ENCODE data around the gene BUB3.

BUB3 gene

DNA sequence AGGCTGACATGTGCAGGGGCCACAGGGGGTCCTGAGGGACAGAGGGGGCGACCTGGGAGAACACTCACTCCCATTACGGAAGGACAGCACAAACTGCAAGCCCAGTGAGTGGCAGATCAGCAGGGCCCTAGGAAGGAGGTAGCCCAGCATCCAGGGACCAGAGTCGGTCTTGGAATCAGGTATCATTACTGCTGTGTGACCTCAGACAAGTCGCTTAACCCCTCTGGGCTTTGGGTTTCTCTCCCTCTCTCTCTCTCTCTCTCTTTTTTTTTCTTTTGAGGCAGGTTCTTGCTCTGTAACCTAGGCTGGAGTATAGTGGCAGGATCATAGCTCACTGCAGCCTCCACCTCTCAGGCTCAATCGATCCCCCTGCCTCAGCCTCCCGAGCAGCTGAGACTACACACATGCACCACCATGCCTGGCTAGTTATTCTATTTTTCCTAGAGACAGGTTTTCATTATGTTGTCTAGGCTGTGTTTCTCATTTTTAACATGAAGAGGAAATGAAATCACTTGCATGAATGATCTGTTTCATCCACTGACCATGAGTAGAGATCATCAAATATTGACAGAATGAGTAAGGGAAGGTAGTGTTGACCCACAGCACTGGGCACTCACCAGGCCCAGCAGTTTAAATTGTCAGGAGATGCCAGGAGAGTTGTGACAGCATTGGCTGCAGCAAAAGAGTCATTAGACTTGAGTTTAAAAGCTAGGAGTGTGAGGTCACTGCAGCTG, 49.4 kb downstream of the BUB3 start:
- no peaks in the 10 kb centered on the region for H3K4me1 ChIP-seq (ENCODE audit: insufficient read depth, insufficient read length)
- H3K9me3 ChIP-seq (ENCODE audit: insufficient read depth, low read length): peaks cover 9% of the 10 kb centered on the region
- no peak for TF ChIP-seq SUZ12 (IDR thresholded peaks at IDR 0.05; ENCODE audit: extremely low read depth, insufficient read depth, insufficient read length)
- TF ChIP-seq YY1 (IDR thresholded peaks at IDR 0.05; ENCODE audit: insufficient read depth, insufficient read length): no peak
- no peak for TF ChIP-seq ZNF274 (IDR thresholded peaks at IDR 0.05; ENCODE audit: low read depth, low read length)
- DNase-seq (ENCODE audit: low read depth, low spot score): no peak
- H3K4me3 ChIP-seq (ENCODE audit: insufficient read length, low read depth): no peak overlapping the region
- H3K27me3 ChIP-seq (ENCODE audit: insufficient read depth, insufficient read length): no peaks in the 10 kb centered on the region
- H3K9ac ChIP-seq (ENCODE audit: insufficient read length, low read depth): no peak overlapping the region
- no peaks in the 10 kb centered on the region for H3K36me3 ChIP-seq (ENCODE audit: insufficient read depth, insufficient read length, low read length)

DNA sequence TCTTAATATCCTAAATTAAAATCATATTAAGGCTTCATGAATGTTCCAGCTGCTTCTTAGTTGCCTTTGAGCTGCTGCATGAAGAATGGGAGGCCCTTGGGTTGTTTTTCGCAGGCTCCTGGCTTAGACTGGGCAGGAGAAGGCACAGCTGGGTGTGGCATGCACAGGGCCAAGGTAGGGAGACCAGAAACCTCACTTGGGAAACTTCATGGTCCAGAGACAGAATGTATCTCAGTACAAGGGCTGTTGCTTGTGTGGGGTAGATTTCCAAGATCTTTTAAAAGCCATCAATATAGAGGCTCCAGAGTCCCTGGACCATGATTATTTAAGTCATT, 49.9 kb downstream of the BUB3 start:
- H3K27me3 ChIP-seq (ENCODE audit: insufficient read depth, insufficient read length): no peaks in the 10 kb centered on the region
- H3K4me1 ChIP-seq (ENCODE audit: insufficient read depth, insufficient read length): no peaks in the 10 kb centered on the region
- DNase-seq (ENCODE audit: low read depth, low spot score): no peak
- no peaks in the 10 kb centered on the region for H3K36me3 ChIP-seq (ENCODE audit: insufficient read depth, insufficient read length, low read length)
- H3K9ac ChIP-seq (ENCODE audit: insufficient read length, low read depth): no peak overlapping the region
- no peak for TF ChIP-seq SUZ12 (IDR thresholded peaks at IDR 0.05; ENCODE audit: extremely low read depth, insufficient read depth, insufficient read length)
- TF ChIP-seq ZNF274 (IDR thresholded peaks at IDR 0.05; ENCODE audit: low read depth, low read length): no peak
- TF ChIP-seq YY1 (IDR thresholded peaks at IDR 0.05; ENCODE audit: insufficient read depth, insufficient read length): no peak
- peaks cover 10% of the 10 kb centered on the region for H3K9me3 ChIP-seq (ENCODE audit: insufficient read depth, low read length)
- H3K4me3 ChIP-seq (ENCODE audit: insufficient read length, low read depth): no peak overlapping the region

DNA sequence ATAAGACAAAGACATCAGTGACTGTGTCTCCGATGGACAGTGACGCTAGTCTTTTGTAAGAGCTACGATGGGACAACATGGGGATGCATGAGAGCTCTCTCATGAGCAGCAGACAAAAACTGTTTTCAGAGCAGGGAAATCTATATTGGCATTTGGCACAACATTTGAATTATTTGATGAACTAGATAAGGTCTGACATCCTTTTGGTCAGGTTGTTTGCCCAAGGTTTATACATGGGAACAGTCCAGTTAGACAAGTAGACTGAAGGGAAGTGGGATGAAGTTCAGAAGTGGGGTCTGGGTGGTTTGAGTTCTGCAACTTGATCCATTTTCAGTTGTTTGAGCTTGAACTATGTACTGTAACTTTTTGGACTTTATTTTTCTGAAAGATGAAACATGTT, 50.8 kb downstream of the BUB3 start:
- TF ChIP-seq SUZ12 (IDR thresholded peaks at IDR 0.05; ENCODE audit: extremely low read depth, insufficient read depth, insufficient read length) (no peak), ZNF274 (IDR thresholded peaks at IDR 0.05; ENCODE audit: low read depth, low read length) (no peak), YY1 (IDR thresholded peaks at IDR 0.05; ENCODE audit: insufficient read depth, insufficient read length) (no peak)

DNA sequence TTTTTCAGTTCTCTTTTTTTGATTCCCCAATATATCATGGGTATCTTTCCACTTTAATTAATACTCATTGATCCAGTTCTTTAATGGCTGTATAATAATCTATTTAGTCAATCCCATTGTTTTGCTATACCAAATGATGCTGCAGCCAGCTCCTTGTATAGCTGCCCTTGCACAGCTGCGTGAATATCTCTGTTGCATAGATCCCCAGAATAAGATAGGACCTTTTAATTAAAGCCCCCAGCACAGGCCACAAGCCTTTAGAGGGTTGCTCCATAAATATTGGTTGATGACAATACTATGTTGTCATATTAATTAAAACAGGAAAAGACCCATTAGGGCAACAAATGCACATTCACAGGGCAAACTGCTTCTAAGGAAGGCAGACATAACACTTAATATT, 57.9 kb downstream of the BUB3 start:
- no peak for DNase-seq (ENCODE audit: low read depth, low spot score)
- TF ChIP-seq ZNF274 (IDR thresholded peaks at IDR 0.05; ENCODE audit: low read depth, low read length) (no peak), SUZ12 (IDR thresholded peaks at IDR 0.05; ENCODE audit: extremely low read depth, insufficient read depth, insufficient read length) (no peak), YY1 (IDR thresholded peaks at IDR 0.05; ENCODE audit: insufficient read depth, insufficient read length) (no peak)

More for the DNA sequence above, 50.8 kb downstream of the BUB3 start:
- H3K4me3 ChIP-seq (ENCODE audit: insufficient read length, low read depth): no peak overlapping the region
- no peaks in the 10 kb centered on the region for H3K36me3 ChIP-seq (ENCODE audit: insufficient read depth, insufficient read length, low read length)
- no peaks in the 10 kb centered on the region for H3K27me3 ChIP-seq (ENCODE audit: insufficient read depth, insufficient read length)
- no peaks in the 10 kb centered on the region for H3K4me1 ChIP-seq (ENCODE audit: insufficient read depth, insufficient read length)
- H3K9me3 ChIP-seq (ENCODE audit: insufficient read depth, low read length): peaks cover 10% of the 10 kb centered on the region
- DNase-seq (ENCODE audit: low read depth, low spot score): no peak
- H3K9ac ChIP-seq (ENCODE audit: insufficient read length, low read depth): no peak overlapping the region

DNA sequence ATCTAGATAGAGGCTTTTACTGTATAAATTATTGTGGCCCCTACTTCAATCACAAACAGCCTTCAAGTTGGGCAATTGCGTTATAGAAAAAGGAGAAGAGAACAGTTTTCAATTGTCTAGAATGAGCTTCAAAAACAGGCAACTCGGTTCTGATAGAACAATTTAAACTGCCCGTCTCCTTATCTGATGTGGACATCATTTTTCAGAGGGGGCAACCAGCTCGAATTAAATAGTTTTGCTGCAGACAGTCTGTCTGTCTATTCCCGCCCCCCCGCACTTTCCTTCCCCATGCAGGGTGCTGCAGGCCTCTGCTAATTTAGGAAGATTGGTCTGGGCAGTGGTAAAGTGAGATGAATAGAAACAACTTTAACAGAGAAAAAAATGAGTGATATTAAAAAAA, 58.4 kb downstream of the BUB3 start:
- Histone ChIP-seq H3K4me3 (ENCODE audit: insufficient read length, low read depth) (no peak overlapping the region), H3K9me3 (ENCODE audit: insufficient read depth, low read length) (peaks cover 9% of the 10 kb centered on the region), H3K36me3 (ENCODE audit: insufficient read depth, insufficient read length, low read length) (no peaks in the 10 kb centered on the region), H3K27me3 (ENCODE audit: insufficient read depth, insufficient read length) (no peaks in the 10 kb centered on the region), H3K4me1 (ENCODE audit: insufficient read depth, insufficient read length) (no peaks in the 10 kb centered on the region), H3K9ac (ENCODE audit: insufficient read length, low read depth) (no peak overlapping the region)
- DNase-seq (ENCODE audit: low read depth, low spot score): no peak
- TF ChIP-seq YY1 (IDR thresholded peaks at IDR 0.05; ENCODE audit: insufficient read depth, insufficient read length): no peak
- no peak for TF ChIP-seq ZNF274 (IDR thresholded peaks at IDR 0.05; ENCODE audit: low read depth, low read length)
- TF ChIP-seq SUZ12 (IDR thresholded peaks at IDR 0.05; ENCODE audit: extremely low read depth, insufficient read depth, insufficient read length): no peak

More for the DNA sequence above, 57.9 kb downstream of the BUB3 start:
- H3K9ac ChIP-seq (ENCODE audit: insufficient read length, low read depth): no peak overlapping the region
- H3K9me3 ChIP-seq (ENCODE audit: insufficient read depth, low read length): peaks cover 10% of the 10 kb centered on the region
- H3K27me3 ChIP-seq (ENCODE audit: insufficient read depth, insufficient read length): no peaks in the 10 kb centered on the region
- no peak overlapping the region for H3K4me3 ChIP-seq (ENCODE audit: insufficient read length, low read depth)
- no peaks in the 10 kb centered on the region for H3K4me1 ChIP-seq (ENCODE audit: insufficient read depth, insufficient read length)
- H3K36me3 ChIP-seq (ENCODE audit: insufficient read depth, insufficient read length, low read length): no peaks in the 10 kb centered on the region

DNA sequence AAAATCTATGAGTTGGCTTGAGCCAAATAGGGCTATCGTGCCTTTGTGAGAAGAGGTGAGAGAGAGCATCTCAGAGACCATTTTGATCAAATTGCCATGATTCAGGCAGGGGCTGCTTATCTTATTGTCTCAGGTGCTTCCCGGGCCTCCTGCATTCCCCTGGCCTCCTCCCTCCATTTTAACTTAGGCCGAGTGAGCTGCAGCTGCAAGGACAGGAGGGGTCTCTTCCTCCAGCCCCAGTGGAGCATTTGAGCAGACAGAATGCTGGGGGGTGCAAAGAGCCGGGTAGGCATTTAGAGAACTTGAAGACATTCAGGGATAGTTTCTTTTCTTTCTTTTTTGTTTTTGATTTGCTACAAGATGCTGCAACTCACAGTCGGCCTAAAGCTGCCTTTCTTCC, 59.0 kb downstream of the BUB3 start:
- H3K36me3 ChIP-seq (ENCODE audit: insufficient read depth, insufficient read length, low read length): no peaks in the 10 kb centered on the region
- H3K9me3 ChIP-seq (ENCODE audit: insufficient read depth, low read length): peaks cover 4% of the 10 kb centered on the region
- H3K9ac ChIP-seq (ENCODE audit: insufficient read length, low read depth): no peak overlapping the region
- H3K4me3 ChIP-seq (ENCODE audit: insufficient read length, low read depth): no peak overlapping the region
- DNase-seq (ENCODE audit: low read depth, low spot score): no peak
- TF ChIP-seq ZNF274 (IDR thresholded peaks at IDR 0.05; ENCODE audit: low read depth, low read length) (no peak), SUZ12 (IDR thresholded peaks at IDR 0.05; ENCODE audit: extremely low read depth, insufficient read depth, insufficient read length) (no peak), YY1 (IDR thresholded peaks at IDR 0.05; ENCODE audit: insufficient read depth, insufficient read length) (no peak)
- no peaks in the 10 kb centered on the region for H3K27me3 ChIP-seq (ENCODE audit: insufficient read depth, insufficient read length)
- no peaks in the 10 kb centered on the region for H3K4me1 ChIP-seq (ENCODE audit: insufficient read depth, insufficient read length)
